ENCODE data around the gene PTPRG. TPM values are rescaled to one million over a fixed set of nuclear protein-coding genes. Genes with fewer than 3 reads are reported as not detected.

Gene PTPRG
- total RNA-seq, 1 experiment from 2014 or later = 32.1 TPM

DNA sequence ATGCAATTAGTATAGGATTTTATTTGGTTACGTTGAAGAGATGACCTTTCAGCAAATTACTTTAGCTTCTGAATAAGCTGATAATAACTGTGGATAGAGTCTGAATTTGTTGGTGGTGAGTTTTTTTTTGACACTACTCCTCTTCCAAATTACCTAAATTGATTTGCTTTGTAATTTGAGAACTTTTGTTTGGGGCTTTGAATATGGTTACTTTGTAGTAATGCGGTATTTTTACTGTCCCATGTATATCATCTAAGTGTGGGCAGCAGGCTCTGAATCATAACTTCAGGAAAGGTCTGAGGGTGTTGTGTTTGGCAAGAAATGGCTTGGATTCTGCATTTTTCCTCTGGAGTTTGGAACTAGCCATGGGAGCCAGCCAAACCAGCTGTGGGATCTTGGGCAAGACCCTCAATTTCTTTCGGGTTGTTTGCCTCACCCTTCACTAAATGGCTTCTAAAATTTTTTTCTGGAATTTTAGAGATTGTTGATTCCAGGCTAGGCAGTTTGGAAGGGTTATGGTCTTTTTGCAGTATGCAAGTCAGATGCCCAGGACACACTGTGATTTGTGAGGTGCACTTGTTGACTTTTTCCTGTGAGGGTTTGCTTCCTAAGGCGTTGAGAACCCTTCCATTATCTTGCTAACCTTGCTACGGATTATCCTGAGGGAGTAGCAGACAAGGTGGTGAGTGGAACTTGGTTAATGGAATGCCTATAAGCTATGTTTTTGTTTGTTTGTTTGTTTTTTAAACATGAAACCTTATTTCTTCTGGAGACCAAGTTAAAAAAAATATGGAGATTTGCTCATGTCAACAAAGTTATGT is 10.4 kb downstream of the PTPRG start (continued):
- no peak for TF ChIP-seq SP1 (IDR thresholded peaks at IDR 0.05; ENCODE audit: low read depth)

DNA sequence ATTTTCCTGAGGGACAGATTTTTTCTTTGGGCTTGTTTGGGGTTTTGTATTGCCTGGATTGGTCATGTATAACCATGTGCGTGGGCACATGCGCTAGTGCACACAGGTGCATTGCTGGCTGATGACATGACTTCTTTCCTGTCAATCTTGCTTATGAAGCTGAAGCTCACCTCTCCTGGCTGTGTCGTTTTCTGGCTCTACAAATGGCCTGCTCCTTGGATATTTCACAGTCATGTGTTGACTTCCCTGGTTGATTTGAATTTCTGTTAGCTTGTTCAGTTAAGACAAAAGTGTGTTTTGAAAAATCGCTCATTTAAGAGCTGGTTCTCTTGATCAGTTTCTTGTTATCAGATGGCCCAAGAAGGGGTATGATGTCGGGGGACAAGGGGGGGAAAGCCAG is 11.5 kb downstream of the PTPRG start:
- CTCF ChIA-PET = no interaction called here
- DNase-seq (ENCODE audit: low read depth, low spot score) (no peak), ATAC-seq (no peak)
- no peaks in the 10 kb centered on the region for H3K9me2 ChIP-seq (ENCODE audit: insufficient read depth)
- H3K4me2 ChIP-seq (ENCODE audit: low read length) = no peak overlapping the region
- no peaks in the 10 kb centered on the region for H4K20me1 ChIP-seq (ENCODE audit: insufficient read depth)
- H2AFZ ChIP-seq (ENCODE audit: low read depth, low read length, poor library complexity, severe bottlenecking) = no peak overlapping the region
- H3K36me3 ChIP-seq (ENCODE audit: control insufficient read depth in 1 of 2, insufficient read depth in 2 of 2, low read length in 2 of 2) = no peaks in the 10 kb centered on the region
- H3K9ac ChIP-seq (ENCODE audit: low read length) = no peak overlapping the region
- peaks cover 0 to 15% of the 10 kb centered on the region in 2 experiments; a peak in 3 of 4 replicates for H3K4me1 ChIP-seq (ENCODE audit: control insufficient read depth in 1 of 2, insufficient read depth in 2 of 2, low read length in 2 of 2)
- no peaks in the 10 kb centered on the region; a peak in 1 of 4 replicates for H3K9me3 ChIP-seq (ENCODE audit: control insufficient read depth in 1 of 2, insufficient read depth in 1 of 2, low read depth in 1 of 2, low read length in 2 of 2)
- no peak overlapping the region for H3K4me3 ChIP-seq (replicated peaks in 1 of 2; ENCODE audit: low read depth in 1 of 2, low read length in 2 of 2)
- POLR2A ChIA-PET = no interaction called here
- intact Hi-C loops (cut with micrococcal nuclease) = no loop called here
- H3K79me2 ChIP-seq (ENCODE audit: insufficient read depth, low read length) = peaks cover 90% of the 10 kb centered on the region
- RAD21 ChIA-PET (ENCODE audit: low non-redundant PET in 1 of 2, low total read pairs in 2 of 2, uncharacterized antibody in 2 of 2, unreplicated experiment in 2 of 2) = no interaction called here
- H3K27ac ChIP-seq (ENCODE audit: low read depth, low read length) = no peak overlapping the region
- no peaks in the 10 kb centered on the region for H3K27me3 ChIP-seq (ENCODE audit: insufficient read depth, low read length)
- TF ChIP-seq SP1 (IDR thresholded peaks at IDR 0.05; ENCODE audit: low read depth) (no peak), CEBPB (IDR thresholded peaks at IDR 0.05; ENCODE audit: low read depth) (no peak), EZH2phosphoT487 (IDR thresholded peaks at IDR 0.05; ENCODE audit: borderline replicate concordance) (no peak), ELF1 (IDR thresholded peaks at IDR 0.05; ENCODE audit: borderline replicate concordance, low read depth) (no peak), FOSL1 (IDR thresholded peaks at IDR 0.05; ENCODE audit: low read depth) (no peak)
- no TSS peak for BruUV-seq (replicated peaks)

DNA sequence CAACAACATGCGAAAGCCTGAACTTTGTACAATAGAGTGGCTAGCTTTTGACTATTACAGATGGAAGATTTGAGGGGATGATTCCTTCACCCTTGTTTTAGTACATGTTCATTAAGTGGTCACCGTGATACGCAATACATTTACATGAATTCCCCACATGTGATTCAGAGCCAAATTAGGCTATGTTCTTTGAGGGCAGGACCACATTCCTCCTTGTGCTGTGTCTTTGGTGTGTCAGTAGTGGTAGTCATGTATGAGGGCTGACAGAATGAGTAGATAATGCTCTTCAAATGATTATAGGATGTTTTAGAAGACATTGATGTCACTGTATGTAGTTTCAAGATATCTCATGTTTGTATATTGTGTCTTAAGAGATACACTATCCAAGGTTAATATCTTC is 12.1 kb downstream of the PTPRG start:
- H3K4me3 ChIP-seq (replicated peaks in 1 of 2; ENCODE audit: low read depth in 1 of 2, low read length in 2 of 2) = no peak overlapping the region
- no peak for DNase-seq (ENCODE audit: low read depth, low spot score)
- H3K27me3 ChIP-seq (ENCODE audit: insufficient read depth, low read length) = no peaks in the 10 kb centered on the region
- H2AFZ ChIP-seq (ENCODE audit: low read depth, low read length, poor library complexity, severe bottlenecking) = no peak overlapping the region
- H3K9me3 ChIP-seq (ENCODE audit: control insufficient read depth in 1 of 2, insufficient read depth in 1 of 2, low read depth in 1 of 2, low read length in 2 of 2) = no peaks in the 10 kb centered on the region; a peak in 1 of 4 replicates
- no peaks in the 10 kb centered on the region for H3K9me2 ChIP-seq (ENCODE audit: insufficient read depth)
- POLR2A ChIA-PET = no interaction called here
- CTCF ChIA-PET = no interaction called here
- H4K20me1 ChIP-seq (ENCODE audit: insufficient read depth) = no peaks in the 10 kb centered on the region
- peaks cover 89% of the 10 kb centered on the region for H3K79me2 ChIP-seq (ENCODE audit: insufficient read depth, low read length)
- H3K4me2 ChIP-seq (ENCODE audit: low read length) = no peak overlapping the region
- no peak for ATAC-seq
- RAD21 ChIA-PET (ENCODE audit: low non-redundant PET in 1 of 2, low total read pairs in 2 of 2, uncharacterized antibody in 2 of 2, unreplicated experiment in 2 of 2) = no interaction called here
- intact Hi-C loops (cut with micrococcal nuclease) = no loop called here
- no peak overlapping the region for H3K9ac ChIP-seq (ENCODE audit: low read length)
- no peaks in the 10 kb centered on the region for H3K36me3 ChIP-seq (ENCODE audit: control insufficient read depth in 1 of 2, insufficient read depth in 2 of 2, low read length in 2 of 2)
- no peak overlapping the region for H3K27ac ChIP-seq (ENCODE audit: low read depth, low read length)
- peaks cover 0 to 15% of the 10 kb centered on the region in 2 experiments; a peak in 3 of 4 replicates for H3K4me1 ChIP-seq (ENCODE audit: control insufficient read depth in 1 of 2, insufficient read depth in 2 of 2, low read length in 2 of 2)
- no TSS peak for BruUV-seq (replicated peaks)
- TF ChIP-seq SP1 (IDR thresholded peaks at IDR 0.05; ENCODE audit: low read depth) (no peak), EZH2 (IDR thresholded peaks at IDR 0.05) (no peak), SRF (IDR thresholded peaks at IDR 0.05; ENCODE audit: low read depth) (no peak)
- TF ChIP-seq, protein P1, sequence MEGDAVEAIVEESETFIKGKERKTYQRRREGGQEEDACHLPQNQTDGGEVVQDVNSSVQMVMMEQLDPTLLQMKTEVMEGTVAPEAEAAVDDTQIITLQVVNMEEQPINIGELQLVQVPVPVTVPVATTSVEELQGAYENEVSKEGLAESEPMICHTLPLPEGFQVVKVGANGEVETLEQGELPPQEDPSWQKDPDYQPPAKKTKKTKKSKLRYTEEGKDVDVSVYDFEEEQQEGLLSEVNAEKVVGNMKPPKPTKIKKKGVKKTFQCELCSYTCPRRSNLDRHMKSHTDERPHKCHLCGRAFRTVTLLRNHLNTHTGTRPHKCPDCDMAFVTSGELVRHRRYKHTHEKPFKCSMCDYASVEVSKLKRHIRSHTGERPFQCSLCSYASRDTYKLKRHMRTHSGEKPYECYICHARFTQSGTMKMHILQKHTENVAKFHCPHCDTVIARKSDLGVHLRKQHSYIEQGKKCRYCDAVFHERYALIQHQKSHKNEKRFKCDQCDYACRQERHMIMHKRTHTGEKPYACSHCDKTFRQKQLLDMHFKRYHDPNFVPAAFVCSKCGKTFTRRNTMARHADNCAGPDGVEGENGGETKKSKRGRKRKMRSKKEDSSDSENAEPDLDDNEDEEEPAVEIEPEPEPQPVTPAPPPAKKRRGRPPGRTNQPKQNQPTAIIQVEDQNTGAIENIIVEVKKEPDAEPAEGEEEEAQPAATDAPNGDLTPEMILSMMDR (IDR thresholded peaks at IDR 0.05 in 2 of 3, conservative IDR thresholded peaks at IDR 0.05 in 1 of 3; ENCODE audit: borderline replicate concordance in 1 of 3, insufficient read depth in 1 of 3, low read depth in 2 of 3, low read length in 2 of 3) = no peak
- TF ChIP-seq, protein P2, sequence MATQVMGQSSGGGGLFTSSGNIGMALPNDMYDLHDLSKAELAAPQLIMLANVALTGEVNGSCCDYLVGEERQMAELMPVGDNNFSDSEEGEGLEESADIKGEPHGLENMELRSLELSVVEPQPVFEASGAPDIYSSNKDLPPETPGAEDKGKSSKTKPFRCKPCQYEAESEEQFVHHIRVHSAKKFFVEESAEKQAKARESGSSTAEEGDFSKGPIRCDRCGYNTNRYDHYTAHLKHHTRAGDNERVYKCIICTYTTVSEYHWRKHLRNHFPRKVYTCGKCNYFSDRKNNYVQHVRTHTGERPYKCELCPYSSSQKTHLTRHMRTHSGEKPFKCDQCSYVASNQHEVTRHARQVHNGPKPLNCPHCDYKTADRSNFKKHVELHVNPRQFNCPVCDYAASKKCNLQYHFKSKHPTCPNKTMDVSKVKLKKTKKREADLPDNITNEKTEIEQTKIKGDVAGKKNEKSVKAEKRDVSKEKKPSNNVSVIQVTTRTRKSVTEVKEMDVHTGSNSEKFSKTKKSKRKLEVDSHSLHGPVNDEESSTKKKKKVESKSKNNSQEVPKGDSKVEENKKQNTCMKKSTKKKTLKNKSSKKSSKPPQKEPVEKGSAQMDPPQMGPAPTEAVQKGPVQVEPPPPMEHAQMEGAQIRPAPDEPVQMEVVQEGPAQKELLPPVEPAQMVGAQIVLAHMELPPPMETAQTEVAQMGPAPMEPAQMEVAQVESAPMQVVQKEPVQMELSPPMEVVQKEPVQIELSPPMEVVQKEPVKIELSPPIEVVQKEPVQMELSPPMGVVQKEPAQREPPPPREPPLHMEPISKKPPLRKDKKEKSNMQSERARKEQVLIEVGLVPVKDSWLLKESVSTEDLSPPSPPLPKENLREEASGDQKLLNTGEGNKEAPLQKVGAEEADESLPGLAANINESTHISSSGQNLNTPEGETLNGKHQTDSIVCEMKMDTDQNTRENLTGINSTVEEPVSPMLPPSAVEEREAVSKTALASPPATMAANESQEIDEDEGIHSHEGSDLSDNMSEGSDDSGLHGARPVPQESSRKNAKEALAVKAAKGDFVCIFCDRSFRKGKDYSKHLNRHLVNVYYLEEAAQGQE (IDR thresholded peaks at IDR 0.05; ENCODE audit: low read depth) = no peak
